ENCODE results near the gene PTPN22. TPM values are rescaled to one million over a fixed set of nuclear protein-coding genes. Genes with fewer than 3 reads are reported as not detected.

The PTPN22 gene
- total RNA-seq, 4 donors from 2014 or later: 0.85 to 8.8 (median 2.1) TPM

DNA sequence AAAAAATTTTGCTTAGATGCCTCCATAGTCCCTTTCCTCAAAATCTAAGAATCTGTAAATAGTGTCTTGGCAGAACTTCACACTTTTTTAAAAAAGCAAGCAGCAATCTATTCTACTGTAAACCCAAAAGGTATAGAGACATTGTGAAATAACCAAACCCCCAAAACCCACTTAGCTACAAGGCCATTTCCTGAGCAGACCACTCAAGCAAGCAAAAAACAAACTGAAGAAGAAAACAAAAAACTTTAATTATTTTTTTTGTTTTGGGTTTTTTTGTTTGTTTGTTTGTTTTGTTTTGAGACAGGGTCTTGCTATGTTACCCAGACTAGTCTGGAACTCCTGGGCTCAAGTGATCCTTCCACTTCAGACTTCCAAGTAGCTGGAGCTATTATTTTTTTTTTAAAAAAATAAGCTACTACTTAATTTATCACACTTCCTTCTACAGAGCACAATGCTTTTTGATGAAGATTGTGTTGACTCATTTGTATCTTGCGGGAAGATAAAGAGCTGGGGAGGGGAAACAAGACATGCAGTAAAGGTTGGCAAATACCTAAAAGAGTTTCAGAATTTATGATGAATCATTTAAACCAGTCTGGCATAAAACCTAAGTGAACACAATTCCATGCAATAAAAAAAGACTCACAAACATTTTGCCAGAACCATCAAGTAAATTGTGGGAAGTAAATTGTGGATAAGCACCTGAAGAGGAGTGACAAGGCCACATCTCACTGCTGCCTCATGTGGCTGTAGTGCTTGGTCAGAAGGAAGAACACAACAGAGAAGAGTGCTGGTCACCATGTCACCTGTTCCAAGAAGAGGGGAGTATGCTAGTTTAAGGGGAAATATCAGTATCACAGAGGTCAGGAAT lies 2.7 kb upstream of the PTPN22 start:
- intact Hi-C loops (cut with DNase I; ENCODE audit: low total_unique reads): no loop called here

DNA sequence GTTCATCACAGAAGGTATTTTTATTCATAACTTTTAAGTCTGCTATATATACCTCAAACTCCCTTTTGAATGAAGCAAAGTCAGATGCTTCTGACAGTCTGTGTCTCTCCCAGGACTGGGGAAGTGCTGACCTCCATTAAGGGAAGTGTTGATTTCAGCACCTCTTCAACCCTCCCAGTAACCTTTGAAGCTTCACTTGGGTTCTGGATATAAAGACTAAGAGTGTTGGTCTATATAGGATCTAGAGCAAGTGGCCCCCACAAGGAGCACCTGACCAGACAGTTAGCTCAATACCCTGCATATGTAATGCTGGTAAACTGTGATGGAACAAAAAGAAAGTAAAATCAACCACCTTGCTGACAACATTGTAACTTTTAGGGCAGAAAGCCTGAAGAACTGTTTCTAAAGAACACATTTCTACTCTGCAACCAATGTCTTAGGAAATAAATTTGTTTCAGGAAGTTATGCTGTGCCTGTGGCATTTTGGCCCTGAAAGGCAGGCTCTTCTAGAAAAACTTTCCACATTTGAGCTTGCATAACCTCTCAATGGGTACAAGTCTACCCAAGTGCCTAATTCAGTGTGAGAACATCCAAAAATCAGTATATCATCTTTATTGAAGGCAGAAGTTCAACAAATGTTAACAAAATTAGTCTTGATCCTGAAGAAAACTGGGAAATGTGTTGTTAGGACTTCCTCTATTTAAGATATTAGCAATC lies 865 bp upstream of the PTPN22 start:
- H3K36me3 ChIP-seq: no peaks in the 10 kb centered on the region
- intact Hi-C loops (cut with DNase I; ENCODE audit: low total_unique reads): no loop called here
- no peaks in the 10 kb centered on the region for H3K4me1 ChIP-seq
- DNase-seq: no peak
- no peak for TF ChIP-seq POLR2A (IDR thresholded peaks at IDR 0.05)
- TF ChIP-seq, protein P1, sequence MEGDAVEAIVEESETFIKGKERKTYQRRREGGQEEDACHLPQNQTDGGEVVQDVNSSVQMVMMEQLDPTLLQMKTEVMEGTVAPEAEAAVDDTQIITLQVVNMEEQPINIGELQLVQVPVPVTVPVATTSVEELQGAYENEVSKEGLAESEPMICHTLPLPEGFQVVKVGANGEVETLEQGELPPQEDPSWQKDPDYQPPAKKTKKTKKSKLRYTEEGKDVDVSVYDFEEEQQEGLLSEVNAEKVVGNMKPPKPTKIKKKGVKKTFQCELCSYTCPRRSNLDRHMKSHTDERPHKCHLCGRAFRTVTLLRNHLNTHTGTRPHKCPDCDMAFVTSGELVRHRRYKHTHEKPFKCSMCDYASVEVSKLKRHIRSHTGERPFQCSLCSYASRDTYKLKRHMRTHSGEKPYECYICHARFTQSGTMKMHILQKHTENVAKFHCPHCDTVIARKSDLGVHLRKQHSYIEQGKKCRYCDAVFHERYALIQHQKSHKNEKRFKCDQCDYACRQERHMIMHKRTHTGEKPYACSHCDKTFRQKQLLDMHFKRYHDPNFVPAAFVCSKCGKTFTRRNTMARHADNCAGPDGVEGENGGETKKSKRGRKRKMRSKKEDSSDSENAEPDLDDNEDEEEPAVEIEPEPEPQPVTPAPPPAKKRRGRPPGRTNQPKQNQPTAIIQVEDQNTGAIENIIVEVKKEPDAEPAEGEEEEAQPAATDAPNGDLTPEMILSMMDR (IDR thresholded peaks at IDR 0.05): no peak
- no peaks in the 10 kb centered on the region for H3K27me3 ChIP-seq
- H3K4me3 ChIP-seq: no peak overlapping the region
- no peaks in the 10 kb centered on the region for H3K9me3 ChIP-seq
- no peak overlapping the region for H3K27ac ChIP-seq

More for the DNA sequence above, 2.7 kb upstream of the PTPN22 start:
- Histone ChIP-seq H3K27ac (no peak overlapping the region), H3K36me3 (no peaks in the 10 kb centered on the region), H3K4me3 (no peak overlapping the region), H3K9me3 (no peaks in the 10 kb centered on the region), H3K4me1 (no peaks in the 10 kb centered on the region), H3K27me3 (no peaks in the 10 kb centered on the region)
- no peak for TF ChIP-seq POLR2A (IDR thresholded peaks at IDR 0.05)
- TF ChIP-seq, protein P1 (IDR thresholded peaks at IDR 0.05): no peak
- DNase-seq: no peak

DNA sequence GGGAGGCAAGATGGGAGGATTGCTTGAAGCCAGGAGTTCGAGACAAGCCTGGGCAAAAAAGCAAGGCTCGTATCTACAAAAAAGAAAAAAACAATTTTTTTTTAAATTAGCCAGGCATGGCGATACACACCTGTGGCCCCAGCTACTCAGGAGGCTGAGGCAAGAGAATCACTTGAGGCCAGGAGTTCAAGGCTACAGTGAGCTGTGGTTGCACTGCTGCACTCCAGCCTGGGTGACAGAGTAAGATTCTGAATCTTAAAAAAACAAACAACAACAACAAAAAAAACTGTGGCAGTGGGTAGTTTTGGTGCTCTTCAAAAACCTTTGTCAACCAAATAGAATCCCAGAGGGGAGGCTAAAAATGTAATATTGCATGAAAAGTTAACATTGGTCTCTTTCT lies 734 bp downstream of the PTPN22 start:
- H3K27me3 ChIP-seq: no peaks in the 10 kb centered on the region
- DNase-seq: no peak
- no peaks in the 10 kb centered on the region for H3K4me1 ChIP-seq
- TF ChIP-seq POLR2A (IDR thresholded peaks at IDR 0.05): no peak
- TF ChIP-seq, protein P1 (IDR thresholded peaks at IDR 0.05): no peak
- no peaks in the 10 kb centered on the region for H3K9me3 ChIP-seq
- H3K27ac ChIP-seq: no peak overlapping the region
- intact Hi-C loops (cut with DNase I; ENCODE audit: low total_unique reads): no loop called here
- no peaks in the 10 kb centered on the region for H3K36me3 ChIP-seq
- H3K4me3 ChIP-seq: no peak overlapping the region

DNA sequence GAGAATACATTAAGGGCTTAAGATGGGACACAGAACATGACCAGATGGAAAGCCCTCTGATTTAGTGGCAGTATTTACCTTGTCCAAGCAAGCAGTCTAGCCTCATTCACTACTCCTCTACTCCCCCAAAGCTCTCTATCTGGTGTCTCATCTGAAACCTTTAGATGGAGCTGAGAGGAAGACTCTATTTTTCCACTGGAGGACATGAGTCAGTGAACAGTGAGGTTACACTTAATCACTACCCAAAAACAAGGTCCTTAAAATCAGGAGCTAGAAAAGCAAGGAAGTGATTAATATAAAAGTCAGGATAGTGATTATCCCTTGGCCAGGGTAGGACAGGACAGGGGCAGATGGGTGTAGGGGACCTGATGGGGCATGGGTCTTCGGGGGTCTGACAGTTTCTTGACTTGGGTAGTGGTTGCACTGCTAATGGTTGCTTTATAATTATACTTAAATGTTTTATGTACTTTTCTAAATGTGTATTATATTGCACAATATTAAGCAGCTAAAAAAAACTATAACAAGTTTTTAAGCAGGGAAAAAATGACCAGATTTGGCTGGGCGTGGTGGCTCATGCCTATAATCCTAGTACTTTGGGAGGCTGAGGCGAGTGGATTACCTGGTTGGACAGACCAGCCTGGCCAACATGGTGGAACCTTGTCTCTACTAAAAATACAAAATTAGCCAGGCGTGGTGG lies 3.0 kb downstream of the PTPN22 start:
- no peak for DNase-seq
- no peak for TF ChIP-seq POLR2A (IDR thresholded peaks at IDR 0.05)
- TF ChIP-seq, protein P1 (IDR thresholded peaks at IDR 0.05): no peak
- no peak overlapping the region for H3K4me3 ChIP-seq
- H3K36me3 ChIP-seq: no peaks in the 10 kb centered on the region
- H3K4me1 ChIP-seq: no peaks in the 10 kb centered on the region
- H3K9me3 ChIP-seq: no peaks in the 10 kb centered on the region
- H3K27ac ChIP-seq: no peak overlapping the region
- intact Hi-C loops (cut with DNase I; ENCODE audit: low total_unique reads): no loop called here
- H3K27me3 ChIP-seq: no peaks in the 10 kb centered on the region

Data from uterus (tissue), 4 donors.